BLaER1 treated with 17β-estradiol and CSF1 and Interleukin-3, amounts not matched to agents 10 nM and 100 nM (cell line): ENCODE measurements around the gene ISL1.

ENCODE experiments used
- H3K27ac ChIP-seq, 11 experiments: shearing (Covaris generic); formaldehyde crosslinking; 2 replicates each; pipeline ENCODE4 v1.8.1; 2022
- H3K27me3 ChIP-seq, 11 experiments: shearing (Covaris generic); formaldehyde crosslinking; 2 replicates each; pipeline ENCODE4 v1.8.1; 2022
- H3K36me3 ChIP-seq, 11 experiments: shearing (Covaris generic); formaldehyde crosslinking; 2 replicates each; pipeline ENCODE4 v1.8.1; 2022
- H3K4me1 ChIP-seq, 10 experiments: shearing (Covaris generic); formaldehyde crosslinking; 2 replicates each; pipeline ENCODE4 v1.8.1; 2022
- H3K4me2 ChIP-seq, 11 experiments: shearing (Covaris generic); formaldehyde crosslinking; 2 replicates each; pipeline ENCODE4 v1.8.1; 2022
- H3K4me3 ChIP-seq, 10 experiments: shearing (Covaris generic); formaldehyde crosslinking; 2 replicates each; pipeline ENCODE4 v1.8.1; 2022
- H3K9ac ChIP-seq, 11 experiments: shearing (Covaris generic); formaldehyde crosslinking; 2 replicates each; pipeline ENCODE4 v1.8.1; 2022
- H3K9me3 ChIP-seq, 11 experiments: shearing (Covaris generic); formaldehyde crosslinking; replicated peaks in 1 of 11; 2 replicates each; pipeline ENCODE4 v1.8.1; 2022
- H4K20me1 ChIP-seq, 11 experiments: shearing (Covaris generic); formaldehyde crosslinking; 2 replicates each; pipeline ENCODE4 v1.8.1; 2022
- Cebpa-rat ChIP-seq, 11 experiments: shearing (Covaris generic); IDR thresholded peaks; 2 replicates each; pipeline ENCODE4 v1.8.1; 2022

Gene ISL1

GRCh38 chr5:51384281-51384840 lies 1.1 kb downstream of the ISL1 start:
- H3K27me3 ChIP-seq, result peaks cover 0 to 31% (median 21%) of the 10 kb centered on the region in 11 experiments; a peak in 14 of 22 replicates
- no peak overlapping the region for H3K27ac ChIP-seq
- no peaks in the 10 kb centered on the region for H4K20me1 ChIP-seq
- no peak overlapping the region for H3K9ac ChIP-seq
- no peak overlapping the region for H3K4me3 ChIP-seq
- H3K9me3 ChIP-seq, result peaks cover 14 to 40% (median 35%) of the 10 kb centered on the region in 11 experiments
- no peak overlapping the region for H3K4me2 ChIP-seq
- no peaks in the 10 kb centered on the region for H3K36me3 ChIP-seq
- no peak for TF ChIP-seq Cebpa-rat (IDR thresholded peaks at IDR 0.05)
- H3K4me1 ChIP-seq, result peaks cover 1 to 24% (median 2%) of the 10 kb centered on the region in 10 experiments; a peak in 18 of 20 replicates

GRCh38 chr5:51385216-51385615 lies 2.0 kb downstream of the ISL1 start:
- no peaks in the 10 kb centered on the region for H3K36me3 ChIP-seq
- no peak overlapping the region for H3K9ac ChIP-seq
- H3K4me1 ChIP-seq, result peaks cover 0 to 20% (median 0%) of the 10 kb centered on the region in 10 experiments; a peak in 8 of 20 replicates
- no peak overlapping the region for H3K4me3 ChIP-seq
- H4K20me1 ChIP-seq, result no peaks in the 10 kb centered on the region
- H3K27ac ChIP-seq, result no peak overlapping the region
- no peak overlapping the region for H3K4me2 ChIP-seq
- H3K9me3 ChIP-seq, result peaks cover 21 to 48% (median 42%) of the 10 kb centered on the region in 11 experiments
- no peak for TF ChIP-seq Cebpa-rat (IDR thresholded peaks at IDR 0.05)
- H3K27me3 ChIP-seq, result peaks cover 0 to 22% (median 14%) of the 10 kb centered on the region in 11 experiments; a peak in 8 of 22 replicates

GRCh38 chr5:51386916-51387883 lies 4.0 kb downstream of the ISL1 start:
- peaks cover 23 to 44% (median 41%) of the 10 kb centered on the region in 11 experiments for H3K9me3 ChIP-seq
- H3K27me3 ChIP-seq, result peaks cover 0 to 13% (median 6%) of the 10 kb centered on the region in 11 experiments; a peak in 7 of 22 replicates
- H3K36me3 ChIP-seq, result no peaks in the 10 kb centered on the region
- H3K9ac ChIP-seq, result peak overlapping the region in 2 of 11 experiments; percentile 5; a peak in 2 of 22 replicates
- peaks cover 0 to 20% (median 0%) of the 10 kb centered on the region in 10 experiments; a peak in 8 of 20 replicates for H3K4me1 ChIP-seq
- peak overlapping the region in 5 of 11 experiments; percentile 7 to 87 (median 69); a peak in 8 of 22 replicates for H3K4me2 ChIP-seq
- no peak for TF ChIP-seq Cebpa-rat (IDR thresholded peaks at IDR 0.05)
- no peak overlapping the region for H3K27ac ChIP-seq
- H3K4me3 ChIP-seq, result peak overlapping the region in 2 of 10 experiments; percentile 14 to 37; a peak in 3 of 20 replicates
- H4K20me1 ChIP-seq, result no peaks in the 10 kb centered on the region

- Histone ChIP-seq H3K9me3 (peaks cover 17 to 37% (median 34%) of the 10 kb centered on the region in 11 experiments), H3K9ac (no peak overlapping the region), H4K20me1 (no peaks in the 10 kb centered on the region), H3K4me1 (peaks cover 0 to 20% (median 0%) of the 10 kb centered on the region in 10 experiments; a peak in 8 of 20 replicates), H3K27ac (no peak overlapping the region), H3K27me3 (peaks cover 0 to 10% (median 5%) of the 10 kb centered on the region in 11 experiments; a peak in 6 of 22 replicates), H3K36me3 (no peaks in the 10 kb centered on the region), H3K4me2 (no peak overlapping the region), H3K4me3 (no peak overlapping the region)
- no peak for TF ChIP-seq Cebpa-rat (IDR thresholded peaks at IDR 0.05)
Measured at GRCh38 chr5:51387884-51388275, 4.6 kb downstream of the ISL1 start.

- no peak for TF ChIP-seq Cebpa-rat (IDR thresholded peaks at IDR 0.05)
- peaks cover 0 to 20% (median 0%) of the 10 kb centered on the region in 10 experiments; a peak in 8 of 20 replicates for H3K4me1 ChIP-seq
- no peaks in the 10 kb centered on the region for H3K36me3 ChIP-seq
- H3K9me3 ChIP-seq, result peaks cover 9 to 29% (median 26%) of the 10 kb centered on the region in 11 experiments
- H3K4me2 ChIP-seq, result no peak overlapping the region
- no peak overlapping the region for H3K27ac ChIP-seq
- no peak overlapping the region for H3K4me3 ChIP-seq
- H4K20me1 ChIP-seq, result no peaks in the 10 kb centered on the region
- no peak overlapping the region for H3K9ac ChIP-seq
- peaks cover 0 to 9% (median 0%) of the 10 kb centered on the region in 11 experiments; a peak in 3 of 22 replicates for H3K27me3 ChIP-seq
Measured at GRCh38 chr5:51388488-51389287, 5.4 kb downstream of the ISL1 start.

- H3K9me3 ChIP-seq, result peaks cover 8 to 27% (median 21%) of the 10 kb centered on the region in 11 experiments
- peaks cover 0 to 5% (median 0%) of the 10 kb centered on the region in 11 experiments; a peak in 3 of 22 replicates for H3K27me3 ChIP-seq
- H3K36me3 ChIP-seq, result no peaks in the 10 kb centered on the region
- H3K27ac ChIP-seq, result no peak overlapping the region
- no peak overlapping the region for H3K4me2 ChIP-seq
- H3K9ac ChIP-seq, result no peak overlapping the region
- no peak overlapping the region for H3K4me3 ChIP-seq
- no peak for TF ChIP-seq Cebpa-rat (IDR thresholded peaks at IDR 0.05)
- no peaks in the 10 kb centered on the region for H4K20me1 ChIP-seq
- H3K4me1 ChIP-seq, result peaks cover 0 to 20% (median 0%) of the 10 kb centered on the region in 10 experiments; a peak in 8 of 20 replicates
Measured at GRCh38 chr5:51389288-51389576, 6.0 kb downstream of the ISL1 start.

- Histone ChIP-seq H3K4me2 (no peak overlapping the region), H3K27ac (no peak overlapping the region), H3K9me3 (peaks cover 8 to 27% (median 21%) of the 10 kb centered on the region in 11 experiments), H3K9ac (no peak overlapping the region), H3K4me3 (no peak overlapping the region), H3K4me1 (peaks cover 0 to 20% (median 0%) of the 10 kb centered on the region in 10 experiments; a peak in 8 of 20 replicates), H3K27me3 (peaks cover 0 to 5% (median 0%) of the 10 kb centered on the region in 11 experiments; a peak in 3 of 22 replicates), H3K36me3 (no peaks in the 10 kb centered on the region), H4K20me1 (no peaks in the 10 kb centered on the region)
- no peak for TF ChIP-seq Cebpa-rat (IDR thresholded peaks at IDR 0.05)
Measured at GRCh38 chr5:51389577-51390463, 6.6 kb downstream of the ISL1 start.

GRCh38 chr5:51391175-51391574 lies 7.9 kb downstream of the ISL1 start:
- H3K36me3 ChIP-seq, result no peaks in the 10 kb centered on the region
- H4K20me1 ChIP-seq, result no peaks in the 10 kb centered on the region
- H3K4me1 ChIP-seq, result peaks cover 0 to 15% (median 0%) of the 10 kb centered on the region in 10 experiments; a peak in 8 of 20 replicates
- H3K9me3 ChIP-seq, result peaks cover 8 to 27% (median 21%) of the 10 kb centered on the region in 11 experiments
- TF ChIP-seq Cebpa-rat (IDR thresholded peaks at IDR 0.05), result no peak
- H3K9ac ChIP-seq, result no peak overlapping the region
- H3K27me3 ChIP-seq, result peaks cover 0 to 4% (median 0%) of the 10 kb centered on the region in 11 experiments; a peak in 3 of 22 replicates
- no peak overlapping the region for H3K27ac ChIP-seq
- no peak overlapping the region for H3K4me3 ChIP-seq
- H3K4me2 ChIP-seq, result no peak overlapping the region
